Measurements from ENCODE around the gene EPHA6. TPM values are rescaled to one million over a fixed set of nuclear protein-coding genes. Genes with fewer than 3 reads are reported as not detected.

EPHA6 gene
- total and polyA plus RNA-seq, 9 of the 15 experiments (the other 6 are each of a cell fraction or from before 2014, with no cell fraction given), result not detected

- intact Hi-C loops (cut with micrococcal nuclease) (no loop called here), in situ Hi-C loops (cut with MboI) (no loop called here)
- no TSS peak for BruUV-seq (replicated peaks)
- no peak for ATAC-seq
- Histone ChIP-seq H4K20me1 (replicated peaks; ENCODE audit: control insufficient read depth, insufficient read depth, low read length) (no peaks in the 10 kb centered on the region), H3K4me2 (ENCODE audit: insufficient read depth, low read length) (no peak overlapping the region), H3K9me3 (replicated peaks; ENCODE audit: control insufficient read depth, insufficient read depth, low read depth, low read length) (no peaks in the 10 kb centered on the region), H3K36me3 (ENCODE audit: control insufficient read depth, insufficient read depth, low read length) (no peaks in the 10 kb centered on the region), H3K4me3 (no peak overlapping the region), H3K9ac (ENCODE audit: insufficient read depth in 1 of 2, low read depth in 2 of 2, low read length in 2 of 2) (no peak overlapping the region), H3K27ac (ENCODE audit: extremely low read depth, low read depth, low read length) (no peak overlapping the region), H3K79me2 (ENCODE audit: control insufficient read depth, insufficient read depth, low read length) (no peaks in the 10 kb centered on the region), H2AFZ (ENCODE audit: low read depth, low read length) (no peak overlapping the region), H3K27me3 (ENCODE audit: control insufficient read depth in 2 of 2, insufficient read depth in 2 of 2, low read length in 2 of 2) (no peaks in the 10 kb centered on the region), H3K9me1 (ENCODE audit: control insufficient read depth, insufficient read depth, low read length) (no peaks in the 10 kb centered on the region), H3K4me1 (replicated peaks in 1 of 2; ENCODE audit: control insufficient read depth in 2 of 2, insufficient read depth in 2 of 2, low read length in 2 of 2) (no peaks in the 10 kb centered on the region)
- CTCF ChIA-PET (ENCODE audit: low intra/inter-chr PET ratio), result no interaction called here
- DNase-seq (ENCODE audit: extremely low read depth in 1 of 4, low spot score in 3 of 4), result no peak
- FAIRE-seq, result no peak
- WGBS (ENCODE audit: insufficient coverage, low coverage, missing lambda C conversion rate), result 0% methylated on average over 2 of the region's 2 CpGs
- TF ChIP-seq MCM3 (IDR thresholded peaks at IDR 0.05) (no peak), L3MBTL2 (IDR thresholded peaks at IDR 0.05) (no peak), ZNF589 (CRISPR knock-in tag; IDR thresholded peaks at IDR 0.05; ENCODE audit: low read depth) (no peak), MAX (CRISPR knock-in tag; IDR thresholded peaks at IDR 0.05) (no peak), ZNF12 (CRISPR knock-in tag; IDR thresholded peaks at IDR 0.05) (no peak), FOXK2 (conservative IDR thresholded peaks at IDR 0.05 in 1 of 2, IDR thresholded peaks at IDR 0.05 in 1 of 2; ENCODE audit: low read depth in 2 of 2) (no peak), ZNF124 (CRISPR knock-in tag; IDR thresholded peaks at IDR 0.05) (no peak), HMGN3 (IDR thresholded peaks at IDR 0.05; ENCODE audit: borderline replicate concordance, extremely low read depth, insufficient read length, low read depth, low read length) (no peak), ZNF263 (CRISPR knock-in tag; IDR thresholded peaks at IDR 0.05; ENCODE audit: borderline replicate concordance) (no peak), PCBP2 (IDR thresholded peaks at IDR 0.05; ENCODE audit: low read depth, low read length, poor library complexity, severe bottlenecking) (no peak)
- POLR2A ChIA-PET, result no interaction called here
These were observed 618.5 kb downstream of the EPHA6 start for GRCh38 chr3:97432914-97433313.

Measured in K562 (cell line).